Measurements from ENCODE around the gene KCNF1. TPM values are rescaled to one million over a fixed set of nuclear protein-coding genes. Genes with fewer than 3 reads are reported as not detected.

The KCNF1 gene
- total RNA-seq, 1 experiment from 2014 or later: 3.2 TPM

GRCh38 chr2:10873171-10873570 lies 38.6 kb upstream of the KCNF1 start:
- no peak overlapping the region for H3K27ac Mint-ChIP-seq
- H3K14ac ChIP-seq (ENCODE audit: insufficient read depth, low read length): no peak overlapping the region

More at GRCh38 chr2:10873171-10873570, 38.6 kb upstream of the KCNF1 start:
- Histone ChIP-seq H3T11ph (ENCODE audit: low read length) (no peak overlapping the region), H3K9ac (ENCODE audit: extremely low read depth, insufficient read length, low read length) (no peak overlapping the region), H3K79me2 (ENCODE audit: insufficient read depth, low read length) (no peaks in the 10 kb centered on the region), H4K8ac (replicated peaks; ENCODE audit: insufficient read length, low read depth, low read length) (no peak overlapping the region), H2BK120ac (ENCODE audit: low read depth, low read length, poor library complexity, severe bottlenecking) (no peak overlapping the region), H3K27me3 (ENCODE audit: insufficient read depth, low read length) (no peaks in the 10 kb centered on the region), H2BK5ac (ENCODE audit: insufficient read length, low read length) (no peak overlapping the region), H4K5ac (ENCODE audit: insufficient read length, low read depth, low read length) (no peak overlapping the region), H4K91ac (ENCODE audit: insufficient read length, low read depth, low read length) (no peak overlapping the region), H3K4me1 (ENCODE audit: insufficient read depth, low read length) (no peaks in the 10 kb centered on the region), H3K79me1 (ENCODE audit: insufficient read depth, low read depth, low read length, poor library complexity, severe bottlenecking) (no peaks in the 10 kb centered on the region), H3K4ac (ENCODE audit: low read depth, low read length) (no peak overlapping the region), H2BK15ac (ENCODE audit: low read depth, low read length) (no peak overlapping the region), H2BK20ac (ENCODE audit: low read depth, low read length, poor library complexity, severe bottlenecking) (no peak overlapping the region), H2AK5ac (ENCODE audit: insufficient read length, low read length) (no peak overlapping the region), H3K27ac (ENCODE audit: insufficient read length, low read depth, low read length) (no peak overlapping the region), H3K23me2 (ENCODE audit: insufficient read length, low read depth, low read length, poor library complexity, severe bottlenecking) (no peaks in the 10 kb centered on the region), H3K56ac (ENCODE audit: insufficient read length, low read depth, low read length) (no peak overlapping the region), H2BK12ac (ENCODE audit: insufficient read length, low read depth, low read length) (no peak overlapping the region), H3K9me3 (ENCODE audit: control insufficient read depth, low read depth, low read length) (no peaks in the 10 kb centered on the region), H3K18ac (ENCODE audit: insufficient read length, low read depth, low read length) (no peak overlapping the region), H3K23ac (ENCODE audit: insufficient read length, low read depth, low read length) (no peak overlapping the region), H3K4me2 (ENCODE audit: insufficient read depth, insufficient read length, low read length) (no peak overlapping the region), H2AFZ (ENCODE audit: low read length) (no peak overlapping the region), H4K20me1 (ENCODE audit: control insufficient read depth, insufficient read depth, insufficient read length) (no peaks in the 10 kb centered on the region)
- no peak for TF ChIP-seq CTCF (conservative IDR thresholded peaks at IDR 0.05)
- Mint-ChIP-seq H3K36me3 (ENCODE audit: insufficient read depth in 1 of 3, low read depth in 3 of 3) (peaks cover 4 to 6% (median 4%) of the 10 kb centered on the region in 3 experiments; a peak in 5 of 7 replicates), H3K27me3 (ENCODE audit: low read depth) (peaks cover 2% of the 10 kb centered on the region), H3K4me1 (peaks cover 4 to 6% of the 10 kb centered on the region in 2 experiments), H3K4me3 (no peak overlapping the region), H3K9me3 (peaks cover 7 to 15% of the 10 kb centered on the region in 2 experiments)
- no peak for DNase-seq
- no CpG with 5 or more reads among the region's 3 CpGs for WGBS (ENCODE audit: extremely low coverage, insufficient read length, low lambda C conversion rate)

All from H9 (cell line).